Spleen (tissue), 13 donors: ENCODE results near the gene RAB28. TPM values are rescaled to one million over a fixed set of nuclear protein-coding genes. Genes with fewer than 3 reads are reported as not detected.

Source experiments
- DNase-seq: peaks from one replicate; pipeline ENCODE4 v3.0.0-alpha.2; 2020
- H3K27ac ChIP-seq, 8 donors: fragments of 200-600 bp; sonication (generic) in 7 of 8; 1 replicate in 4 of 8; 2 replicates in 4 of 8; pipeline versions ENCODE4 v1.5.0 to v1.8.0; 2016 to 2021; ENCODE audit warnings: inconsistent platforms in 4 of 8, mild to moderate bottlenecking in 4 of 8, moderate library complexity in 1 of 8
- H3K27me3 ChIP-seq, 7 donors: fragments of 200-600 bp; sonication (generic) in 6 of 7; replicated peaks in 1 of 7; 1 replicate in 4 of 7; 2 replicates in 3 of 7; pipeline versions ENCODE4 v1.5.0 to v1.8.0; 2016 to 2021; ENCODE audit warnings: inconsistent platforms in 3 of 7, mild to moderate bottlenecking in 1 of 7
- H3K36me3 ChIP-seq, 6 donors: fragments of 200-600 bp; sonication (generic) in 5 of 6; 1 replicate in 4 of 6; 2 replicates in 2 of 6; pipeline versions ENCODE4 v1.5.0 to v1.8.0; 2016 to 2021; ENCODE audit warnings: inconsistent platforms in 2 of 6
- H3K4me1 ChIP-seq, 6 donors: fragments of 200-600 bp; sonication (generic) in 5 of 6; 1 replicate in 3 of 6; 2 replicates in 3 of 6; pipeline versions ENCODE4 v1.5.0 to v1.8.0; 2016 to 2021; ENCODE audit warnings: inconsistent platforms in 3 of 6
- H3K4me3 ChIP-seq, 8 donors: fragments of 200-600 bp; sonication (generic) in 7 of 8; 1 replicate in 4 of 8; 2 replicates in 4 of 8; pipeline versions ENCODE4 v1.5.0 to v1.8.0; 2016 to 2021; ENCODE audit warnings: inconsistent platforms in 4 of 8, mild to moderate bottlenecking in 4 of 8, moderate library complexity in 2 of 8
- H3K9me3 ChIP-seq, 8 donors: fragments of 200-600 bp; sonication (generic) in 7 of 8; 1 replicate in 4 of 8; 2 replicates in 4 of 8; pipeline versions ENCODE4 v1.5.0 to v1.8.0; 2016 to 2021; ENCODE audit warnings: inconsistent platforms in 4 of 8
- CTCF ChIP-seq, 11 experiments: fragments of 200-600 bp in 7 of 11; fragments of 450-650 bp in 4 of 11; sonication (generic) in 4 of 11; IDR thresholded peaks in 8 of 11; conservative IDR thresholded peaks in 3 of 11; 1 replicate in 7 of 11; 2 replicates in 4 of 11; pipeline versions ENCODE4 v1.4.0 to v1.8.0; 2016 to 2021; ENCODE audit warnings: antibody characterized with exemption in 11 of 11, inconsistent platforms in 4 of 11, mild to moderate bottlenecking in 1 of 11
- POLR2A ChIP-seq, 3 donors: fragments of 450-650 bp; IDR thresholded peaks; one replicate each; pipeline ENCODE4 v1.5.1; 2017; ENCODE audit warnings: antibody characterized with exemption in 3 of 3, mild to moderate bottlenecking in 1 of 3
- POLR2AphosphoS5 ChIP-seq, 3 donors: sonication (generic); formaldehyde crosslinking; IDR thresholded peaks; one replicate each; pipeline ENCODE4 v1.5.1; 2017; ENCODE audit warnings: antibody characterized with exemption in 3 of 3
- WGBS, 5 donors: extraction: QIAGEN DNeasy Blood & Tissue Kit in 3 of 5; methylation state at CpG; one replicate each; pipeline versions ENCODE4 v1.1.5 to v1.1.7; 2013 to 2018; 5-methylcytosine and 5-hydroxymethylcytosine counted together
- intact Hi-C: fragments of 100-400 bp; cut with DNase I; formaldehyde crosslinking; loops from one replicate; pipeline ENCODE4 v1.15.0; 2023; ENCODE audit warnings: low total_unique reads
- long read RNA-seq, 2 donors: transcript quantifications; one replicate each; lab custom pipeline, GENCODE V29; 2026
- polyA plus RNA-seq, 3 donors: library from polyadenylated mRNA; stranded (reverse); fragments of 200-250 nt; gene quantifications; one replicate each; pipeline ENCODE4 v1.2.1, GENCODE V29; 2013
- total RNA-seq, 7 donors: library from RNA; depleted of rRNA in 3 of 7; stranded (reverse); fragments of >200 nt in 3 of 7; fragmentation: NEBNext Ultra II Directional in 4 of 7; extraction: Animal tissue kit (Norgen Biotek cat#: 25700) in 4 of 7; gene quantifications; one replicate each; pipeline versions ENCODE4 v1.1.0 to v1.2.1, GENCODE V29; 2016 to 2021
- donor health status: healthy with polysubstance abuse.
- donor health status: DM: no; HTN: no; CAD: no; lungs with moderate emphysema.
- donor health status: DM: no; HTN: no; CAD: no.
- donor health status: Bipolar disorder and iron deficiency.
- donor health status: healthy.
- donor health status: DM: no; HTN: no; CAD: no.
- donor health status: DM: yes; HTN: yes; CAD: no.

RAB28 gene
- total RNA-seq (10 to 100 TPM; 15.0 to 23.4 (median 19.9) TPM), polyA plus RNA-seq (10 to 100 TPM in 2 of 3 donors, 1 to 10 TPM in 1; 9.9 to 18.9 (median 12.7) TPM)
- long read RNA-seq, donor 1, transcript RAB28-202 (7 exons, 1,715 nt), result major isoform, 7 of 20 reads
- long read RNA-seq, donor 1, transcript RAB28-201 (8 exons, 1,810 nt), result minor isoform, 6 of 20 reads
- long read RNA-seq, donor 1, partial matches to known transcripts, result 5 of 20 reads
- long read RNA-seq, donor 1, other reads (novel, unspliced or antisense), result 0 of 20 reads
- long read RNA-seq, donor 2, partial matches to known transcripts, result 0 of 8 reads
- long read RNA-seq, donor 2, other reads (novel, unspliced or antisense), result 0 of 8 reads

- Histone ChIP-seq H3K4me1 (peaks cover 11 to 54% (median 27%) of the 10 kb centered on the region in 6 donors), H3K27ac (peak within 1 kb of the TSS; percentile 89 to 97 (median 92)), H3K27me3 (peaks cover 0 to 16% (median 7%) of the 10 kb centered on the region in 7 donors), H3K36me3 (peaks cover 0 to 3% (median 0%) of the 10 kb centered on the region in 6 donors), H3K9me3 (peaks cover 0 to 5% (median 0%) of the 10 kb centered on the region in 8 donors), H3K4me3 (peak within 1 kb of the TSS; percentile 37 to 97 (median 87))
- peak; percentile 78 to 88 (median 88) for TF ChIP-seq POLR2AphosphoS5 (IDR thresholded peaks at IDR 0.05)
- peak in 3 of 11 experiments; percentile 4 to 17 (median 15) for TF ChIP-seq CTCF (IDR thresholded peaks at IDR 0.05 in 8 of 11, conservative IDR thresholded peaks at IDR 0.05 in 3 of 11)
- peak in 2 of 3 donors; percentile 11 to 27 for TF ChIP-seq POLR2A (IDR thresholded peaks at IDR 0.05)
- WGBS, 5 donors, result 0 to 1% (median 0%) methylated on average over 11 to 59 of the region's 59 CpGs
- intact Hi-C loops, result loop anchor here (5.0 kb wide), 1 partner anchor 143 kb away; the partner anchor contains the start of gene BOD1L1
- peak; percentile 99 for DNase-seq
These were observed at the start of gene RAB28 for GRCh38 chr4:13484122-13484748. Gene RAB28 (minus strand): TSS chr4:13484340.

- Histone ChIP-seq H3K36me3 (no peaks in the 10 kb centered on the region), H3K4me3 (no peak overlapping the region), H3K27me3 (peaks cover 12 to 100% (median 97%) of the 10 kb centered on the region in 7 donors), H3K27ac (no peak overlapping the region), H3K9me3 (peaks cover 0 to 11% (median 0%) of the 10 kb centered on the region in 8 donors), H3K4me1 (peaks cover 0 to 50% (median 28%) of the 10 kb centered on the region in 6 donors)
- no peak for DNase-seq
- TF ChIP-seq POLR2AphosphoS5 (IDR thresholded peaks at IDR 0.05) (no peak), CTCF (IDR thresholded peaks at IDR 0.05 in 8 of 11, conservative IDR thresholded peaks at IDR 0.05 in 3 of 11) (no peak), POLR2A (IDR thresholded peaks at IDR 0.05) (no peak)
- intact Hi-C loops, result no loop called here
- WGBS, 5 donors, result 29 to 43% (median 32%) methylated on average over 8 of the region's 8 CpGs
These were observed 47.5 kb upstream of the RAB28 start for GRCh38 chr4:13531625-13531998.

- H3K4me1 ChIP-seq, result peaks cover 0 to 50% (median 28%) of the 10 kb centered on the region in 6 donors
- 13 to 20% (median 16%) methylated on average over 34 to 35 of the region's 35 CpGs for WGBS, 5 donors
- TF ChIP-seq POLR2A (IDR thresholded peaks at IDR 0.05) (no peak), POLR2AphosphoS5 (IDR thresholded peaks at IDR 0.05) (no peak), CTCF (IDR thresholded peaks at IDR 0.05 in 8 of 11, conservative IDR thresholded peaks at IDR 0.05 in 3 of 11) (no peak)
- intact Hi-C loops, result no loop called here
- peaks cover 0 to 8% (median 0%) of the 10 kb centered on the region in 8 donors for H3K9me3 ChIP-seq
- no peak for DNase-seq
- H3K27ac ChIP-seq, result no peak overlapping the region
- H3K27me3 ChIP-seq, result peaks cover 12 to 100% (median 96%) of the 10 kb centered on the region in 7 donors
- H3K36me3 ChIP-seq, result no peaks in the 10 kb centered on the region
- no peak overlapping the region for H3K4me3 ChIP-seq
These were observed 46.9 kb upstream of the RAB28 start for GRCh38 chr4:13530823-13531624.
